GM18526 (cell line): ENCODE measurements around the gene RTTN.

Experiments used
- POLR2A ChIP-seq: IDR thresholded peaks from 3 replicates; pipeline ENCODE4 v1.6.1; 2011; ENCODE audit not compliant: insufficient read length; ENCODE audit errors: extremely low read depth

The RTTN gene

DNA sequence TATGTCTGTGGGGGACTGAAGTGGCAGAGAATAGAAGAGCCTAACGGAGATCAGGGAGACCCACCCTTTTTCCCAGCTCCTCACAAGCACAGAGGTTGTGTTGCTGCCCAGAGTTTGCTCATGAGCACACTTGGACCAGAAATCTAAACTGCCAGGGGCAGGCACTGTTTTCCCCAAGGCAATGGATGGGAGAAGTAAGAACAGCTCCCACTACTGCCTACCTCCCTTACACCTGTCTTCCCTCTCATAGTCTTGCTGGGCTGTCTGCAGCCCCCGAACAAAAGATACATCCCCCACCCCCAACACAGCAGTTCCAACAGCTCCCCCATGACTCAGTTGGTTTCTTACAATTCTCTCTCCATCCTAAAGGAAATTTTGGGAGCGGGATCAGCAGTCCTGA lies 209.7 kb downstream of the RTTN start:
- TF ChIP-seq POLR2A: no peak

DNA sequence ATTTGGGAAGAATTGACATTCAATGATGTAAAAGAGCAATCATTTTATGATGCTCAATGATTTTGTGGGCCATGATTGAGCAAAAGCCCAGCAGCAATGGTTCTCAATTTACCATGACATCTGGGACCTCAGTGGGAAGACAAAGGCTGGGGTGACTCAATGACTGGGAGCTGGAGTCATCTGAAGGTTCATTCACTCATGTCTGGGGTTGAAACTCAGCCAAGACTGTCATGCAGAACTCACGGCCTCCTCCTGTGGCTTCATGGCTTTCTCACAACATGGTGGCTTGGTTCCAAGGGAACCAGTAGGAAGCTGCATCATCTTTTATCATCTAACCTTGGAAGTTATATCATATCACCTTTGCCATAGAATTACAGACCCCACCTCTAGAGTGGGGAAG lies 212.7 kb downstream of the RTTN start:
- no peak for TF ChIP-seq POLR2A

DNA sequence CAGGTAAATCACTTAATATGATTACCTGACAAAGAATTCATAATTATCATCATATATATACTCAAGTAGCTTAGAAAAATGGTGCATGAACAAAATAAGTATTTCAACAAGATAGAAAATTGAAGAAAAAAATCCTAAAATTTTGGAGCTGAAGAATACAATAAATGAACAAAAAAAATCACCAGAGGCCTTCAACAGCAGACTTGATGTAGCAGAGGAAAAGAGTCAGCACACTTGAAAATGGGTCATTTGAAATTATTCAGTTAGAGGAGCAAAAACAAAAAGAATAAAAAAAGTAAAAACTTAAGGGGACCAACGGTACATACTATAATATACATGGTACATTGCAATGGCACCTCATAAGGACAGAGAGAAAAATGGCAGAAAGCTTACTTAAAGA lies 217.6 kb downstream of the RTTN start:
- no peak for TF ChIP-seq POLR2A

DNA sequence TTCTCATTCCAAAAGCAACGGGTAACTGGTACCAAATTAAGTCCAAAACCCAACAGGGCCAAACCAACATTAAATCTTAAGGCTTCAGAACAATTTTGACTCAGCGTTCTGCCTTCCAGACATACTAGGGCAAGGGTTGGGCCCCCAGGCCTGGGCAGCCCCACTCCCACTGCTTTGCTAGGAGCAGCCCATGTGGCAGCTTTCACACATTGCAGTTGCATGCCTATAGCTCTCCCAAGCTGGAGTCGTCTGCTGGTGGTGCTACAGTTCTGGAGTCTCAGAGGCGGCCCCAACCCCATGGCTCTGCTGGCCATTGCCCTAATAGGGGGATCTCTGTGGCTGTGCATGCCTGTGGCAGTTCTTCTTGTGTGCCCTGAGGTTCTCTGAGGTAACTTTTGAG lies 220.2 kb downstream of the RTTN start:
- TF ChIP-seq POLR2A: no peak

DNA sequence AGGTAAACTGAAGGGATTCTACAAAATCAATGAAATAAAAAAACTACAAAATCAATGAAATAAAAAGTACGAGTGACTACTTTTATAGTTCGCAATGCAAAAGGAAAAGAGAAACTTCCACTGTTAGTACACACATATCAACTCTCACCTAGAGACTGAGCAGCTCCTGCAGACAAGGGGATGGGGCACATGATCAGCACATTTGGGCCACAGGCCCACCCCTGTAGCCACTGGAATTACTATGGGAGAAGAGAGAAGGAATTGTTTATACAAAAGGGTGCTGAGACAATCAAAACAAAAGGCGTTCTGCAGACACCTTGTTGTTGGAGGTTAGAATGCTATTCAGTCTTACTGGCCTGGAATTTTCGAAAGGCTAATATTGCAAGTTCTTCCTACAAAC lies 223.1 kb downstream of the RTTN start:
- no peak for TF ChIP-seq POLR2A

DNA sequence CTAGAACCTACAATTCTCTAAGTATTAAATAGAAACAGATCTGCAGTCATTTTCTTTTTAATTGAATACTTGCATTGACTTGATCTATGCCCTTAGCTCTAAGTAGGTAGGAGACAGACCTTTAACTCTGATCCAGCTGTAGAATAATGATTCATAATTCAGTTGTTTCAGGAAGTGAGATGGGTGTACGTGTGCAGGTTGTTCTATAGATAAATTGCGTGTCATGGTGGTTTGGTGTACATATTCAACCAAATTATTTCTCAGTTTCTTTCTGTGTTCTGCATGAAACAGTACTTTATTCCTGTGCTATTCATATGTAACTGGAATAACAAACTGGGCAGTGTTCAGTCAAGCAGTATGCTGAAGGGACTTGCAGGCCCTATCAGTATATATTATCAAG lies 223.5 kb downstream of the RTTN start:
- TF ChIP-seq POLR2A: no peak

DNA sequence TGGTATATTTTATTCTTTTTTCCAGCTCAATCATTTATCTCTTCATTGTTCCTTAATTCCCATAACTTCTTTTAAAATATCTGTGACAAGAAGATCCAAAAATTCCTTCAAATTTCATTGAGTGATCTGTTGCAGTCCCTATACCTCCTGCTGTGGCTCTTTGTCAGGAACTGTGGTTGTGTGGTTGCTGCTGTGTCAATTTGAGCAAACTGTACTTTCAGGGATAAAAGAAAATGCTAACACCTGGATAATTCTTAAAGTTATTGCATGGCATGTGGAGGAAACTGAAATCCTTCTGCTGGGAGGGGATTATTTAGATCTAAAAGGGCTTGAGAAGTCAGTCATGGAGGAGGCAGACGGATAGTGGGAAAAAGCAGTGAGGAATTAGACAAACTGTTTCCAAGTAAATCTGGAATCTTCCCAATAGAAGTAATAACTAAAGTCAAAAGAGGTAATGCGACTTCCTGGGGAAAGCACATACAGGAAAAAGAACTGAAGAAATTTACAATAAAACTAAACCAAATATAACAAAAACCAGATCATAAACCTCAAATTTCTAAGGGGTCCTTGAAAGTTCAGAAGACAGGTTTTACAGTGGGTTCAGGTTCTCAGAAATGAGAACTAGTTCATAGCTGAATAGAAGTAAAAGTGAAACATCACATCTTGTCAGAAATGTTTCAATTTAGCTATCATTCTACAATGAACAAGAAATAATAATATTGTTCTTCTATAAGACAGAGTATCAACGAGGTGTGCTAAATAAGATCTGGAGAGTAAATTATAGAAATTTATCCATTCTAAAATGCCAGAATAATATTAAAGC lies 224.3 kb downstream of the RTTN start:
- TF ChIP-seq POLR2A: no peak

DNA sequence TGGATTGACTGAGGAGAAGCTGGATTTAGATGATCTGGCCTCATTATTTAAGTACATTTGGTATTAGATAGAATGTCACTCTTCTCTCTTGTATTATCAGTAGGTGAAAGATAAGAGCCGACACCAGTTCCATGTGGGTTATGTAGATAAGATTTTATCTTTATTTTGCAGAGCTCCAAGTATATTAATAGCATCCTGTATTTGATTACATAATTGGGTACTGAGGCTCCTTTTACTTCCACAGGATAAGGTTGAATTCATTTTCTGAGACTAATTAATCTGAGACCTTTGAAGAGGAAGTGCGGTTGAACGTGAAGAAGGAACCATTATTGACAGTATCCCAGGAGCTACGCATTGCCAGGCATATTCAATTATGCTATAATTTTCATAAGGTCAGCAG lies 225.0 kb downstream of the RTTN start:
- no peak for TF ChIP-seq POLR2A

DNA sequence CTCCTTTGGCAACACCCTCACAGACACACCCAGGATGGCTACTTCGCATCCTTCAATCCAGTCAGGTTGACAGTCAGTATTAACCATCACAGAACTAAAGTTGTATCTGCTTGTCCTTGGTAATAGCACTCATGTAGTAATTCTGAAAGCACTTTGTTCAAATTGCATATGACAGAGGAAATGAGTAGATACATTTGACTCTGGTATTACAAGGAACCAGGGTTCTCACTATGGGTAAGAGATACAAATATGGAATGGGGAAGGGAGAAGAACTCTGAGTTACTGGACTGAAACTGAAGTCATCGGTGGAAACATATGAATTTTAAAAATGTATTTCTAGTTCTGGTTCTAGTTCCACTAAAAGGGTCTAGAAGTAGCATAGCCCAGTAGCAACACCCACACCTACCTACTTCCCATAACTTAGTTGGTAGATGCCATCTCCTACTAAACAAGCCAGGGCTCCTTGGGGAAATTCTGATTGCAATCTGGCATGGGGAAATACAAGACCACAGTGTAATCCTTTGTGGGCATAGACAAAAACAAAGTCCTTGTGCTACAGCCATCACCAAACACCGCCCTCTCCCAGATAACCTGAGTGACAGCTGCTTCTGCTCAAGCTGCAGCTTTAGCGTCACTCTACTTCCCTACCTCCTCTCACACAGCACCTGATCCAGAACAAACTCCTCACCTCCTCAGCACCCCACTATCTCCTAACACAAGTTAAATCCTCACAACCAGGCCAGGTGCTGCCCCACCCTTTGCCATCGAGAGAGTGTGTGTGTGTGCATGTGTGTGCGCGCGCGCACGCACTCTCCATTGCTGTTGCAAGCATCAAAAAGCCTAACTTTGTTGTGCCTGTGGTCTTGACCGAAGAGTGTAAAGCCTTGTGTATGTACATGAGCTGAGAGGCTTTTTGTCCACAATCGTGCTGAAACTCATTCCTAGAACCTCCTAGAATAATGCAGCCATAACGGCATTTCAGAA lies 226.5 kb downstream of the RTTN start:
- TF ChIP-seq POLR2A: no peak

DNA sequence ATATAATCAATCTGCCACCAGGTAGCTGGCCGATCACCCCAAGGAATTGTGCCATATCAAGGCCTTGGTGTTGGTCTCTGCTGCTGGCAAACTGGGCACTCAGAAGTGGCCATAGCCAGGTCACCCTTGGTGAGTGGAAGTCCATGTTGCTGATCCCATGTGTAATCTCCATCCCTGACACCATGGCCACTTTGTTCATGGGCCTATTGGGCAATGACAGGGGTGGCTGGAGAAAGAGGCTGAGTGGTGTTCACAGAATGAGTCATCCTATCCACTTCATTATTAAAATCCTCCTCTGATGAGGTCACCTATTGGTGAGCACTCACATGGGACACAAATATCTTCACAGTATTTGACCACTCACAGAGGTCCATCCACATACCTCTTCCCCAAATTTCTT lies 231.1 kb downstream of the RTTN start:
- TF ChIP-seq POLR2A: no peak

DNA sequence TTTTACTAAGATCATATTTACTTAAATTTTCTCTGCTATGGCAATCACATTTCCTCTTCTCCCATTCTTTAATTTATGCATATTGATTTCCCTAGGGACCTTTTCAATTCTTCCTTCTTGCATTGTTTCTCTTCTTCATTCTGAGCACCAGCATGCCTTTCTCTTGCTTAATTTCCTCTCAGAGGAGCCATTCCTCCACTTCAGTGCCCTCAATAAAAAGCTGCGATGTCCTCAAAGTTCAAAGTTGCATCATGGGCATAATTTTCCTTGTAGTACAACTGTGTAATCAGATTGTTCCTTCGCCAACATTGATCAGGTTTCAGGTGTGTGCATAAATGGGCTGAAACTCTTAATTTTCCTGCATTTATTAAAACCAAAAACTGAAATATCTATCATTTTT lies 236.0 kb downstream of the RTTN start:
- TF ChIP-seq POLR2A: no peak

DNA sequence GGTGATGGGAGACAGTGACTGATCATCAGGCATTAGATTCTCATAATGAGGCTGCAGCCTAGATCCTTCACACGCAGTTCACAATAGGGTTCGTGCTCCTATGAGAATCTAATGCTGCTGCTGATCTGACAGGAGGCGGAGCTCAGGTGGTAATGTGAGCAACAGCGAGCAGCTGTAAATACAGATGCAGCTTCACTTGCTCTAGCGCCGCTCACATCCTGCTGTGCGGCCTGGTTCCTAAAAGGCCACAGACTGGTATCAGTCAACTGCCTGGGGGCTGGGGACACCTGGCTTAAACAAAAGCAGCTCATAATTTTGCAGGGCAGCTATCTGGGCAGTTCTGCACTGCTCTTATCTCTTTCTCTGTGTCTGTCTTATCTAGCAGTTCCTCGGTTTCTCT lies 237.4 kb downstream of the RTTN start:
- TF ChIP-seq POLR2A: no peak

DNA sequence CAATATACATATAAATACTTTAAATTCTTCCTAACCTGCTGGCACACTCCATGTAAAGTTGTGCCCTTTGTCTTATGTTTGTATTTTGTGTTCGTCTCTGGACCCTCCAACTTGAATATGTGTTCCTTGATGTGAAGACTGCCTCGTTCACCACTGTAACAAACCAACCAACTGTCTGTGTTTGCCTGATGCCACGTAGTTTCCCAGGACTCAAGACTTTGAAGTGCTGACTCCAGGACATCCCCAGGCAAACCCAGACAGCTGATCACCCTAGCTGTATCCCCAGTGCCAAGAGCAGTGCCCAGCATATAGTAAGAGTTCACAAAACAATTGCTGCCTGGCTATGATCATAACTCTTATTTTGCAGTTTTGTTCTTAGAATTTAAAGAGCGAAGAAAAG lies 242.3 kb downstream of the RTTN start:
- TF ChIP-seq POLR2A: no peak

DNA sequence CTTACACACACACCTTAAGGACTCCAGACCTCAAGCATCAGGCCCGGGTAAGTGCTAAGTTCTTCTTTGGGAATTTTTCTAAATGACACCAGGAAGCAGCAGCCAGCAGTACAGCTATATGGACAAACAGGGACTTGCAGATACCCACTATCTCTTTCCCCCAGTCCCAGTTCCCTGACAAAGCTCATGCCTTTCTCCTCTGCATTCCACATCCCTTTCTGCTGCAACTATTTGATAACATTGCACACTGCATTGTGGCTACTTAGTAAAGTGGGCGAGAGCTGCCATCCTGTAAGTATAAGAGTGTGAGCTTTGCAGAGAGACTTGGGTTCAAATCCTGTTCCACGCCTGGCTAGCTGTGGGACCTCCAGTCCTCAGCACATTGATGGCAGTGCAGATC lies 243.8 kb downstream of the RTTN start:
- no peak for TF ChIP-seq POLR2A

DNA sequence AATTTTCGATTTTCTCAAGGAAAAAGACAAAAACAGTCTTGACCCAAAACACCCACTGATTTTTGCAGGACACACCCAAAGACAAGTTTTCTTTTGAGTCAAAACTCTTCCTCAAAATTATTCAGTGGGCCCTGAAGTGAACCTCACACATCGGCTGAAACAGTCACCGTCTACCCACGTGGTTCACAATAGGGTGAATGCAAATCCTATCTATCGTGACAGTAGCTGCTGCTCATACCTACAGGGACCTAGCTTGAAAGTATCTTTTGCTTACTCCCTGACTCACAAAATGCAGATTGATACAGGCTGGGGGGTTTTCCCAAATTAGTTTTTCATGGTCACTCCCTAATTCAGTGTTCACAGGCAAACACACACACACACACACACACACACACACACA lies 247.1 kb downstream of the RTTN start:
- TF ChIP-seq POLR2A: no peak

DNA sequence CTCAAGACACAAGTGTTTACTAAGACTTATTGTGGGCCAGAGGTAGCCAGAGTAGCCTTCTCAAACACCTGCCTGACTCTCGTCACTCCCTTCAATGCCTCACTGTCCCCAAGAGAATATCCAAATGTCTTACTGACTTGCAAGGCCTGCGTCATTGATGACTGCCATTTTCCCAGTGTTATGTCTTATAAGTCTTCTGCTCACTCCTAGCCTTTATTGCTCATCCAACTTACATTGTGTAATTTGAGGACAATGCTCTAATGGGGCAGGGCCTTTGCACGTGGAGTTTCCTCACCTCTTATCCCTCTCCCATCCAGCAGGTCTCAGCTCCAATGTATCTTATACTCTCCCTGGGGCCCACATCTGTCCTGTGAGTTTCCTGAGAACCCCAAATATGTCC lies 247.7 kb downstream of the RTTN start:
- no peak for TF ChIP-seq POLR2A
